ENCODE data around the gene CDK15. TPM values are rescaled to one million over a fixed set of nuclear protein-coding genes. Genes with fewer than 3 reads are reported as not detected.

Gene CDK15
- total and polyA plus RNA-seq, 2 experiments from 2014 or later, result 0.27 TPM; not detected in 1

GRCh38 chr2:201883606-201884369 lies 77.5 kb downstream of the CDK15 start:
- no peak for ATAC-seq
- H3K4me2 ChIP-seq, result no peak overlapping the region
- no peaks in the 10 kb centered on the region for H4K20me1 ChIP-seq (replicated peaks; ENCODE audit: insufficient read depth)
- Mint-ChIP-seq H3K27me3 (ENCODE audit: insufficient read depth, low read depth, poor library complexity) (peaks cover 3% of the 10 kb centered on the region), H3K4me3 (no peak overlapping the region), H3K4me1 (peaks cover 36% of the 10 kb centered on the region), H3K36me3 (ENCODE audit: low read depth) (no peaks in the 10 kb centered on the region), H3K27ac (no peak overlapping the region), H3K9me3 (no peaks in the 10 kb centered on the region)
- peaks cover 24% of the 10 kb centered on the region for H3K4me1 ChIP-seq (ENCODE audit: insufficient read depth)
- no peak overlapping the region for H3K27ac ChIP-seq (ENCODE audit: low read depth)
- H3K27me3 ChIP-seq (ENCODE audit: insufficient read depth), result no peaks in the 10 kb centered on the region
- H3K36me3 ChIP-seq (ENCODE audit: insufficient read depth), result no peaks in the 10 kb centered on the region
- H3K9me2 ChIP-seq (ENCODE audit: insufficient read depth), result no peaks in the 10 kb centered on the region
- H3F3A ChIP-seq (replicated peaks; ENCODE audit: low read depth), result no peaks in the 10 kb centered on the region
- TF ChIP-seq ZNF462 (CRISPR knock-in tag; IDR thresholded peaks at IDR 0.05) (no peak), NANOG (IDR thresholded peaks at IDR 0.05; ENCODE audit: borderline replicate concordance) (no peak), ZNF114 (CRISPR knock-in tag; IDR thresholded peaks at IDR 0.05) (no peak), CREB1 (CRISPR knock-in tag; IDR thresholded peaks at IDR 0.05; ENCODE audit: low read depth) (no peak), JUNB (IDR thresholded peaks at IDR 0.05; ENCODE audit: unreplicated experiment) (no peak)
- H2AFZ ChIP-seq, result no peak overlapping the region
- H3K79me2 ChIP-seq (replicated peaks; ENCODE audit: insufficient read depth), result no peaks in the 10 kb centered on the region
- DNase-seq (ENCODE audit: low spot score), result no peak
- H3K4me3 ChIP-seq, result no peak overlapping the region

GRCh38 chr2:201886504-201886903 lies 80.2 kb downstream of the CDK15 start:
- Histone ChIP-seq H3K36me3 (ENCODE audit: insufficient read depth) (no peaks in the 10 kb centered on the region), H3F3A (replicated peaks; ENCODE audit: low read depth) (no peaks in the 10 kb centered on the region), H3K27ac (ENCODE audit: low read depth) (no peak overlapping the region), H3K27me3 (ENCODE audit: insufficient read depth) (no peaks in the 10 kb centered on the region), H3K9me2 (ENCODE audit: insufficient read depth) (no peaks in the 10 kb centered on the region), H3K79me2 (replicated peaks; ENCODE audit: insufficient read depth) (no peaks in the 10 kb centered on the region), H3K4me2 (no peak overlapping the region), H3K4me1 (ENCODE audit: insufficient read depth) (peaks cover 28% of the 10 kb centered on the region), H3K4me3 (no peak overlapping the region), H2AFZ (no peak overlapping the region), H4K20me1 (replicated peaks; ENCODE audit: insufficient read depth) (no peaks in the 10 kb centered on the region)
- H3K4me1 Mint-ChIP-seq, result peaks cover 42% of the 10 kb centered on the region
- no peak overlapping the region for H3K27ac Mint-ChIP-seq
- DNase-seq (ENCODE audit: low spot score), result no peak
- TF ChIP-seq STAT1 (IDR thresholded peaks at IDR 0.05; ENCODE audit: unreplicated experiment) (no peak), ETS1 (IDR thresholded peaks at IDR 0.05) (no peak)
- peaks cover 3% of the 10 kb centered on the region for H3K27me3 Mint-ChIP-seq (ENCODE audit: insufficient read depth, low read depth, poor library complexity)
- no peaks in the 10 kb centered on the region for H3K36me3 Mint-ChIP-seq (ENCODE audit: low read depth)
- no peak for ATAC-seq
- no peaks in the 10 kb centered on the region for H3K9me3 Mint-ChIP-seq
- no peak overlapping the region for H3K4me3 Mint-ChIP-seq
